ENCODE data around the gene MOB1A.
"Not testable (repeated sequence)": the region's sequence is repeated elsewhere in the genome, so short reads cannot be mapped to it uniquely, and the experiment has no call there.

The MOB1A gene

DNA sequence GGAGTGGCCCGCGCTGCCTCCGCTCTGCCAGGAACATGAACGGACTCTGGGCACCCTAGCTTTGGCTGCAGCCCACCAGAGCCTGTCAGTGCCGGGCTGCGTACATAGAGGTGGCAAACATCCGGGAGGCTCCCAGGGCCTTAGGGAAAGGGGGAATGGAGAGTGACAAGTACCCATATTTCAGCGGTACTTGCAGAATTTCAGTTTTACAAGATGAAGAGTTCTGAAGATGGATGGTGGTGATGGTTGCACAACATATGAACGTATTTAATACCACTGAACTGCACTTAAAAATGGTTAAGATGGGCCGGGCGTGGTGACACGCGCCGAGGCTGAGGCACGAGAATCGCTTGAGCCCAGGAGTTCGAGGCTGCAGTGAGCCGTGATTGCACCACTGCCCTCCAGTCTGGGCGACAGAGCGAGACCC, 20.6 kb upstream of the MOB1A start:
- Histone ChIP-seq H3K4me1 (ENCODE audit: control insufficient read depth, insufficient read depth, low read length) (peaks cover 9% of the 10 kb centered on the region), H3K36me3 (ENCODE audit: control insufficient read depth, insufficient read depth, low read length) (no peaks in the 10 kb centered on the region), H3K27ac (ENCODE audit: insufficient read depth, low read depth, low read length, poor library complexity, severe bottlenecking) (peak overlapping the region; percentile 99), H3K4me3 (ENCODE audit: insufficient read depth, low read depth, low read length) (peak overlapping the region; percentile 83), H3K27me3 (ENCODE audit: control insufficient read depth, insufficient read depth, low read length, poor library complexity, severe bottlenecking) (no peaks in the 10 kb centered on the region), H3K9me3 (ENCODE audit: control insufficient read depth, low read length) (no peaks in the 10 kb centered on the region)
- 0 to 1% methylated on average over 18 to 19 of the region's 20 CpGs for WGBS, 2 experiments

DNA sequence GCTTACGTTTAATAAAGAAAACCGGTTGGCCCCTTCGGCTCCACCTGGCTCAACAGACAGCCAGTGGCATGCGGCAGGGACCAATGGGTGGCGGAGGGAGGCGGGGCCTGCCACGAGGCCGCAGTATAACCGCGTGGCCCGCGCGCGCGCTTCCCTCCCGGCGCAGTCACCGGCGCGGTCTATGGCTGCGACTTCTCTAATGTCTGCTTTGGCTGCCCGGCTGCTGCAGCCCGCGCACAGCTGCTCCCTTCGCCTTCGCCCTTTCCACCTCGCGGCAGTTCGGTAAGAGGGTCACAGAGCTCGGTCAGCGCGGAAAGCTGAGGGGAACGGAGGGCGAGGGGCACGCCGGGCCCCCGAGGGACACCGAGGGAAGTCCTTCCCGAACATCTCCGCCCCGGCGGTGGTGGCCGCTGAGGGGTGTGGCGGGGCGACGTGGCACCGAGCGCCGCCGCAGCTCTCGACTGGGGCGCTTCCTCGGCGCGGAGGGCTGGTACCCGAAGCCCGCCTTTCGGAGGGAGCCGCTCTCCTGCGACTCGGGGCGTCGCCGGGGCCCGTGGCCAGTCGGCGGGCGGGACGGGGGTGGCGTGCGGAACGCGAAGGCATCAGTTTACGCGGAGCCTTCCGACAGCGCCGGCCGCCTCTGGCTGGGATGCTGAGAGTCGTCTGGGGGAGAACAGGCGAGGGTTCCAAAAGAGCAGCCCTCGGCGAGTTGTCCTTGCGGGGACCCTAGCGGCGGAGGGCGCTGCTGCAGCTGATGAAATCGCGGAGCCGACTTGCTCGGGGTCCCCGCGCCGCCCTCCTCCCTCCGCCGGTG, 20.0 kb upstream of the MOB1A start, which contains the start of gene MTHFD2:
Gene MTHFD2, plus strand, starts transcription at position 155 of the 814 bp plus-strand sequence. Its CDS starts 27 bp downstream, at position 182.
- Histone ChIP-seq H3K36me3 (ENCODE audit: control insufficient read depth, insufficient read depth, low read length) (no peaks in the 10 kb centered on the region), H3K4me3 (ENCODE audit: insufficient read depth, low read depth, low read length) (peak within 1 kb of the TSS; percentile 83), H3K27ac (ENCODE audit: insufficient read depth, low read depth, low read length, poor library complexity, severe bottlenecking) (peak within 1 kb of the TSS; percentile 99), H3K4me1 (ENCODE audit: control insufficient read depth, insufficient read depth, low read length) (peaks cover 9% of the 10 kb centered on the region), H3K27me3 (ENCODE audit: control insufficient read depth, insufficient read depth, low read length, poor library complexity, severe bottlenecking) (no peaks in the 10 kb centered on the region), H3K9me3 (ENCODE audit: control insufficient read depth, low read length) (no peaks in the 10 kb centered on the region)
- WGBS, 2 experiments, result 0% methylated on average over 96 of the region's 96 CpGs

DNA sequence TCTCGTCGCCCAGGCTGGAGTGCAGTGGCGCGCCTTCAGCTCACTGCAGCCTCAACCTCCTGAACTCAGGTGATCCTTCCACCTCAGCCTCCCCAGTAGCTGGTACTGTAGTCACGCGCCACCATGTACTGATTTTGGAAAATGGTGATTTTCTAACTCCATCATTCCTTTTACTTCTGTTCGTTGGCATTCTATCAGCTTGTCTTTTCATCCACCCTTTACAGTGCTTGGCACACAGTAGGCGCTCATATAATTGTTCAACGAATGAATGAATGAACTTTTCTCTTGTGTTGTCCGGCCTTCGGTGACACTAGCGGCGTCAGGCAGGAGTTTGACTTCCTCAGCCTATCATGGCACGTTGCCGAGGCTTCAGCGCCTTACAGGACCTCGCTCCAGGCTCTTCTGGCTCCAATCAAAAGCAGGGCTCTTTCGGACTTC, 19.4 kb upstream of the MOB1A start:
- Histone ChIP-seq H3K27ac (ENCODE audit: insufficient read depth, low read depth, low read length, poor library complexity, severe bottlenecking) (no peak overlapping the region), H3K27me3 (ENCODE audit: control insufficient read depth, insufficient read depth, low read length, poor library complexity, severe bottlenecking) (no peaks in the 10 kb centered on the region), H3K4me3 (ENCODE audit: insufficient read depth, low read depth, low read length) (peak overlapping the region; percentile 83), H3K9me3 (ENCODE audit: control insufficient read depth, low read length) (no peaks in the 10 kb centered on the region), H3K36me3 (ENCODE audit: control insufficient read depth, insufficient read depth, low read length) (no peaks in the 10 kb centered on the region), H3K4me1 (ENCODE audit: control insufficient read depth, insufficient read depth, low read length) (peaks cover 9% of the 10 kb centered on the region)
- WGBS, 2 experiments, result 36 to 38% methylated on average over 18 of the region's 18 CpGs

DNA sequence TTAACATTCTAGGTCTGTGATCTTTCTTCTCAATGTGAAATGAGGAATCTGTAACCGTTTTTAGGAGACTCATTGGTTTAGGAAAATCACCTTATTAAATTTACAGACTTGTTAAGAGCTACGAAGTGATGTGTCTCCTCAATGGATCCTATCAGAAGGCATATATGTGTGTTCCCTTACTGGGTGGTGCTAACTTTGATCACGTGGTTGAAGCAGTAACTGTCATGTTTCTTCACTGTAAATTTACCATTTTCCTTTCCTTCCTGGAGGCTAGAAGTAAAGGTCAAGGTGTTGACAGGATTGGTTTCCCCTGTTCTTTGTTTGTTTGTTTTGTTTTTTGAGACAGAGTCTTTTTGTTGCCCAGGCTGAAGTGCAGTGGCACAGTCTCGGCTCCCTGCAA, 18.4 kb upstream of the MOB1A start:
- Histone ChIP-seq H3K4me1 (ENCODE audit: control insufficient read depth, insufficient read depth, low read length) (peaks cover 9% of the 10 kb centered on the region), H3K9me3 (ENCODE audit: control insufficient read depth, low read length) (no peaks in the 10 kb centered on the region), H3K4me3 (ENCODE audit: insufficient read depth, low read depth, low read length) (no peak overlapping the region), H3K36me3 (ENCODE audit: control insufficient read depth, insufficient read depth, low read length) (no peaks in the 10 kb centered on the region), H3K27ac (ENCODE audit: insufficient read depth, low read depth, low read length, poor library complexity, severe bottlenecking) (no peak overlapping the region), H3K27me3 (ENCODE audit: control insufficient read depth, insufficient read depth, low read length, poor library complexity, severe bottlenecking) (no peaks in the 10 kb centered on the region)
- 94 to 96% methylated on average over 4 of the region's 4 CpGs for WGBS, 2 experiments

DNA sequence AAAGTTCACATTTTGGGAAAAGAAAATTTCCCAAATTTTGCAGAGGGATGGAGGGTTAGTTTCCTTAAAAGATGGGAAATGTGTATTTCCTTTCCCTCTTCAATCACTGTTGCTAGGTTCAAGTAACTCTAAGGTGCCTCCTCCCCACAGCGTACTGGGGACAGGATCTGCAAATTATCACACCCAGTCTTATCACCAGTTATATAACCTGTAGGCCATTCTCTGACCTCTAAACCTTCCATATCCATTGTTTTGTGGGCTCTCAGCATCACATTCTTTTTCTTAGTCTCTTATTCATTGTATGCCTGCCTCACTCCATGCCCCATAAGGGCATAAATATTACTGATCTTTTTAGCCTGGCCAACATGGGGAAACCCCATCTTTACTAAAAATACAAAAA, 16.1 kb upstream of the MOB1A start:
- Histone ChIP-seq H3K4me3 (ENCODE audit: insufficient read depth, low read depth, low read length) (no peak overlapping the region), H3K4me1 (ENCODE audit: control insufficient read depth, insufficient read depth, low read length) (peaks cover 2% of the 10 kb centered on the region), H3K9me3 (ENCODE audit: control insufficient read depth, low read length) (no peaks in the 10 kb centered on the region), H3K27me3 (ENCODE audit: control insufficient read depth, insufficient read depth, low read length, poor library complexity, severe bottlenecking) (no peaks in the 10 kb centered on the region), H3K36me3 (ENCODE audit: control insufficient read depth, insufficient read depth, low read length) (no peaks in the 10 kb centered on the region), H3K27ac (ENCODE audit: insufficient read depth, low read depth, low read length, poor library complexity, severe bottlenecking) (no peak overlapping the region)
- 92 to 98% methylated on average over 1 of the region's 1 CpG for WGBS, 2 experiments

DNA sequence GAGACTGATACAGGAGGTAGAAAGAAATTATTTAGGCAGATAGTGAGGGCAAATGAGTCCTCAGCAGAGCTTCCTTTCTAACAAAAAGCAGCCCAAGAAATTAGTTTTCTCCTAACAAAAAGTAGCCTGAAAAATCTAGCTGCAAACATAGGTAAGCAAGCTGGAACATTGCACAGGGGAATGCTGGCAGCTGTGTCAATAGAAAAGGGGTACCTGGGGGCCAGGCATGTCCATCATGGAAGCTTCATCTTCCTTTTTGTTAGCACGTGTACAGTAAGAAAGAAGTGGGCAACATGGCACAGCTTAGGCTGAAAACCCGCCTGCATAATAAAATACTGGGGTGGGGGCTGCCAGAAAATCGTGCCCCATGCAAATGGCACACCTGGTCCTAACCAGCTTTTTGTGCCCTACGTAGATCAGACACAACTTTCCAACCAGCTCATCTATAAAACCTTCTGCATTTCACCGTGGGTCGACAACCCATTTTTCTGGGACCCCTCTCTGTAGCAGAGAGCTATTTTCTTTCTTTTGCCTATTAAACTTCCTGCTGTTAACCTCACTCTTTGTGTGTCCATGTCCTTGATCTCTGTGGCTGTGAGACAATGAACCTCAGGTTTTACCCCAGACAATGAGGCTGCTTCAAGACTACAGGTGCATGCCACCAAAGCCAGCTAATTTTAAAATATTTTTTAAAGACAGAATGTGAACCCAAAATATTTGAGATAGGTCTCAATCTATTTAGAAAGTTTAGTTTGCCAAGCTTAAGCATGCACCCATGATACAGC, 13.1 kb upstream of the MOB1A start:
- 83 to 86% methylated on average over 6 of the region's 6 CpGs for WGBS, 2 experiments
- no peak overlapping the region for H3K27ac ChIP-seq (ENCODE audit: insufficient read depth, low read depth, low read length, poor library complexity, severe bottlenecking)

DNA sequence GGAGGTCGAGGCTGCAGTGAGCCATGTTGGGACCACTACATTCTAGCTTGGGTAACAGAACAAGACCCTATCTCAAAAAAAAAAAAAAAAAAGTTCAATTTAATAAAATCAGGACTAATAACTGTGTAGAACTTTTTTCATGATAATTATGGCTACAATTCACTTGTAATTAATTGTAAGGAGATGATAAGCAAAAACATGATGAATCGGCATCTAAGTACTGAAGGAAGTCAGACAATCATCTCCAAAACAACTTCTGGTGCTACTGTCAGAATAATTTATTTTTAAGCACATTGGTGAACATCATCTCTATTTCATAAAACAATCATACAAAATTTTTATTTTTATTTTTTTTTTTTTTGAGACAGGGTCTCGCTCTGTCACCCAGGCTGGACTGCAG, 10.0 kb upstream of the MOB1A start:
- Histone ChIP-seq H3K27ac (ENCODE audit: insufficient read depth, low read depth, low read length, poor library complexity, severe bottlenecking) (no peak overlapping the region), H3K36me3 (ENCODE audit: control insufficient read depth, insufficient read depth, low read length) (no peaks in the 10 kb centered on the region), H3K4me3 (ENCODE audit: insufficient read depth, low read depth, low read length) (no peak overlapping the region), H3K27me3 (ENCODE audit: control insufficient read depth, insufficient read depth, low read length, poor library complexity, severe bottlenecking) (no peaks in the 10 kb centered on the region), H3K4me1 (ENCODE audit: control insufficient read depth, insufficient read depth, low read length) (no peaks in the 10 kb centered on the region), H3K9me3 (ENCODE audit: control insufficient read depth, low read length) (no peaks in the 10 kb centered on the region)
- 88 to 94% methylated on average over 3 of the region's 3 CpGs for WGBS, 2 experiments

More for the DNA sequence above, 13.1 kb upstream of the MOB1A start:
- Histone ChIP-seq H3K36me3 (ENCODE audit: control insufficient read depth, insufficient read depth, low read length) (no peaks in the 10 kb centered on the region), H3K4me1 (ENCODE audit: control insufficient read depth, insufficient read depth, low read length) (no peaks in the 10 kb centered on the region), H3K4me3 (ENCODE audit: insufficient read depth, low read depth, low read length) (no peak overlapping the region), H3K27me3 (ENCODE audit: control insufficient read depth, insufficient read depth, low read length, poor library complexity, severe bottlenecking) (no peaks in the 10 kb centered on the region), H3K9me3 (ENCODE audit: control insufficient read depth, low read length) (no peaks in the 10 kb centered on the region)

DNA sequence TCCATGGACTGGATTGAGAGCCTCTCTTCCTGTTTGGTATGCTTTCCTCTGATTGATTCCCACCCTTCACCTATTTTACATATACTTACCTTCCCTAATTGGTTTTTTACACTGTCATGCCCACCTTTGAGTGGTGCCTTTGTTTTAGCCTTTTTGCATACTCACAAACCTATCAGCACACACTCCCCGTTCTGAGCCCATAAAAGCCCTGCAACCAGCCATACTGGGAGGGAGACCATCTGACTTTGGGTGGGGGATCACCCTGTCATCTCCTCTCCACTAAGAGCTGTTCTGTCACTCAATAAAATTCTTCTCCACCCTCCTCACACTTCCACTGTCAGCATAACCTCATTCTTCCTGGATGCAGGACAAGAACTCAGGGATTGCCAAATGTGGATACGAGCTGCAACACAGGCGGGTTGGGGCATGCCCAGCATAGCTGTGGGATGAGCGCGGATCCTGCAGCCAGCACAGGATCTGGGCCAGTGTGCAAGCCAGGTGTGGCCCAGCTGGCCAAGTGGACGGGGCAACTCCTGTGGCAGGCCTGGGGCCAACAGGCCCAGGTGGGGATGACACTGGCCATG, 9.4 kb upstream of the MOB1A start:
- Histone ChIP-seq H3K27ac (ENCODE audit: insufficient read depth, low read depth, low read length, poor library complexity, severe bottlenecking) (no peak overlapping the region), H3K4me1 (ENCODE audit: control insufficient read depth, insufficient read depth, low read length) (no peaks in the 10 kb centered on the region), H3K36me3 (ENCODE audit: control insufficient read depth, insufficient read depth, low read length) (no peaks in the 10 kb centered on the region), H3K9me3 (ENCODE audit: control insufficient read depth, low read length) (no peaks in the 10 kb centered on the region), H3K27me3 (ENCODE audit: control insufficient read depth, insufficient read depth, low read length, poor library complexity, severe bottlenecking) (no peaks in the 10 kb centered on the region), H3K4me3 (ENCODE audit: insufficient read depth, low read depth, low read length) (no peak overlapping the region)
- WGBS, 2 experiments, result 88 to 90% methylated on average over 6 of the region's 6 CpGs

DNA sequence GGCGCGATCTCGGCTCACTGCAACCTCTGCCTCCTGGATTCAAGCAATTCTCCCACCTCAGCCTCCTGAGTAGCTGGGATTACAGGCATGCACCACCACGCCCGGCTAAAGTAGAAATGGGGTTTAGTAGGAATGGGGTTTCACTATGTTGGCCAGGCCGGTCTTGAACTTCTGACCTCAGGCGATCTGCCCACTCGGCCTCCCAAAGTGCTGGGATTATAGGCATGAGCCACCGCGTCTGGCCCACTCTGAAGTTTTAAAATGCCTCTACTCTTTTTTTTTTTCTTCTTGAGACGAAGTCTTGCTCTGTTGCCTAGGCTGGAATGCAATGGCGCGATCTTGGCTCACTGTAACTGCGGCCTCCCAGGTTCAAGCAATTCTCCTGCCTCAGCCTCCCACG, 8.0 kb upstream of the MOB1A start:
- not testable (repeated sequence) for H3K36me3 ChIP-seq (ENCODE audit: control insufficient read depth, insufficient read depth, low read length); H3K4me1 ChIP-seq (ENCODE audit: control insufficient read depth, insufficient read depth, low read length); H3K27ac ChIP-seq (ENCODE audit: insufficient read depth, low read depth, low read length, poor library complexity, severe bottlenecking); H3K27me3 ChIP-seq (ENCODE audit: control insufficient read depth, insufficient read depth, low read length, poor library complexity, severe bottlenecking); H3K4me3 ChIP-seq (ENCODE audit: insufficient read depth, low read depth, low read length); H3K9me3 ChIP-seq (ENCODE audit: control insufficient read depth, low read length)
- 94 to 95% methylated on average over 15 of the region's 15 CpGs for WGBS, 2 experiments

DNA sequence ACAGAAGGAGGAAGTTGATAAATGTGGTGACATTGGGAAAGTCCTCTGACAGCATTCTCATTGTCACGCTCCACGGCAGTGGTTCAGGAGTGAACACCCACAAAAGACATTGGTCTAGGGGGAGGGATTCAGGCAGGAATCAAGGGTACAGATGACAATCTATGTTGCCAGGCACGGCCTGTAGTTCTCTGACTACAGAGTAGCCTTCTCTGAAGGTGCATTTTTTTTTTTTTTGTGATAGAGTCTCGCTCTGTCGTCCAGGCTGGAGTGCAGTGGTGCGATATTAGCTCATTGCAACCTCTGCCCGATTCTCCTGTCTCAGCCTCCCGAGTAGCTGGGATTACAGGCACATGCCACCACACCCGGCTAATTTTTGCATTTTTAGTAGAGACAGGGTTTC, 7.4 kb upstream of the MOB1A start:
- no peak overlapping the region for H3K27ac ChIP-seq (ENCODE audit: insufficient read depth, low read depth, low read length, poor library complexity, severe bottlenecking)
- H3K4me1 ChIP-seq (ENCODE audit: control insufficient read depth, insufficient read depth, low read length), result no peaks in the 10 kb centered on the region
- 94% methylated on average over 9 of the region's 9 CpGs for WGBS, 2 experiments
- no peak overlapping the region for H3K4me3 ChIP-seq (ENCODE audit: insufficient read depth, low read depth, low read length)
- no peaks in the 10 kb centered on the region for H3K9me3 ChIP-seq (ENCODE audit: control insufficient read depth, low read length)
- no peaks in the 10 kb centered on the region for H3K36me3 ChIP-seq (ENCODE audit: control insufficient read depth, insufficient read depth, low read length)
- no peaks in the 10 kb centered on the region for H3K27me3 ChIP-seq (ENCODE audit: control insufficient read depth, insufficient read depth, low read length, poor library complexity, severe bottlenecking)
